ENCODE results near the gene ACR. TPM values are rescaled to one million over a fixed set of nuclear protein-coding genes. Genes with fewer than 3 reads are reported as not detected.
"Not testable (repeated sequence)": the region's sequence is repeated elsewhere in the genome, so short reads cannot be mapped to it uniquely, and the experiment has no call there.

ACR gene
- total RNA-seq, 1 donor from 2014 or later: 1.5 TPM

DNA sequence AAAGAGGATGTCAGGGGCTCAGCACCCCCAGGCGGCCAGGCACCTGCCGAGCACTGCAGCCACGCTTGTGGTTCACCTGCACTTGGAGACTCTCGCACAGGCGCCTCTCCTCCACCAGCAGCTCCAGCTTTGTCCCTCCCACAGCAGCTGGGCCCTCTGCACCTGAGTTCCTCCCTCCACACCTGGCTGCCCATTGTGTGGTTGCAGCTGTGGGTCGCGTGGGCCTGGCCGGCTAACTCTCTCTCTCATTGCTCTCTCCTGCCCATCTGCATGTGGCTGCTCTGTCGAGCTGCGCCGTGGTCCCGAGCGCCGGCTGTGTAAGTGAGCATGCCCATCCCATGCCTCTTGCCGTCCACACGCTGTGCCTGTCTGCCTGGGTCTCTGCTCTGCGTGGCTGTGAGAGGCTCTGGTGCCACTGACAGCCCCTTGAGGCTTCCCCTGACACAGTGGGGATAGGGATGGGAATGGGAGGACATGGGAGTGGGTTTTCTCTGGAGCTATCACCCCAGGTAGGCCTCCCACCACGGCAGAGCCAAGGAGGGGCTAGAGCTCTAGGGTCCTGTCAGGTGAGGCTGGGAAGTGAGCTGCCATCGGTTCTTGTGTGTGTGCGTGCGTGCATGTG lies 8.5 kb upstream of the ACR start:
- intact Hi-C loops (cut with DNase I): no loop called here
- DNase-seq (ENCODE audit: low spot score) (peak; percentile 52), ATAC-seq (no peak)

GRCh38 chr22:50730013-50730891 lies 7.8 kb upstream of the ACR start:
- ATAC-seq: no peak
- intact Hi-C loops (cut with DNase I): no loop called here

DNA sequence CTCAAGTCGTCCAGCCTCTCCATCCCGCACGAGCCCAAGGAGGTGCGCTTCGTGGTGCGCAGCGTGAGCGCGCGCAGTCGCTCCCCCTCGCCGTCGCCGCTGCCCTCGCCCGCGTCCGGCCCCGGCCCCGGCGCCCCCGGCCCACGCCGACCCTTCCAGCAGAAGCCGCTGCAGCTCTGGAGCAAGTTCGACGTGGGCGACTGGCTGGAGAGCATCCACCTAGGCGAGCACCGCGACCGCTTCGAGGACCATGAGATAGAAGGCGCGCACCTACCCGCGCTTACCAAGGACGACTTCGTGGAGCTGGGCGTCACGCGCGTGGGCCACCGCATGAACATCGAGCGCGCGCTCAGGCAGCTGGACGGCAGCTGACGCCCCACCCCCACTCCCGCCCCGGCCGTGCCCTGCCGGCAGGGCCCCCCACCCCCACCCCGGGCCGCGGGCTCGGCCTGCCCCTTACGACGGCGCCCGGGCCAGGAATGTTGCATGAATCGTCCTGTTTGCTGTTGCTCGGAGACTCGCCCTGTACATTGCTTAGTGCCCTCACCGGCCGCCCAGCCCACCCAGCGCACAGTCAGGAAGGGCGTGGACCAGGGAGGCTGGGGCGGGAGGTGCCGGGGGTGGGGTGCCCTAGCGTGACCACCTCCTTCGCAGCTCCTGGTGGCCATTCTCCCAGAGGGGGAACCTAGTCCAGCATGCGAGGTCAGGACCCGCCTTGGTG lies 6.9 kb upstream of the ACR start:
- DNase-seq (ENCODE audit: low spot score) (peak; percentile 59), ATAC-seq (peak; percentile 30)
- intact Hi-C loops (cut with DNase I): no loop called here

More at GRCh38 chr22:50730013-50730891, 7.8 kb upstream of the ACR start:
- peak; percentile 57 for DNase-seq (ENCODE audit: low spot score)

- intact Hi-C loops (cut with DNase I): no loop called here
- DNase-seq (ENCODE audit: low spot score) (peak; percentile 67), ATAC-seq (peak; percentile 81)
Observed at GRCh38 chr22:50731811-50732624, 6.0 kb upstream of the ACR start.

GRCh38 chr22:50732681-50733080 lies 5.3 kb upstream of the ACR start:
- DNase-seq (ENCODE audit: low spot score): peak; percentile 48
- intact Hi-C loops (cut with DNase I): no loop called here
- ATAC-seq: no peak

GRCh38 chr22:50733521-50734342 lies 4.3 kb upstream of the ACR start:
- DNase-seq (ENCODE audit: low spot score): peak; percentile 52
- intact Hi-C loops (cut with DNase I): no loop called here
- peak; percentile 21 for ATAC-seq

DNA sequence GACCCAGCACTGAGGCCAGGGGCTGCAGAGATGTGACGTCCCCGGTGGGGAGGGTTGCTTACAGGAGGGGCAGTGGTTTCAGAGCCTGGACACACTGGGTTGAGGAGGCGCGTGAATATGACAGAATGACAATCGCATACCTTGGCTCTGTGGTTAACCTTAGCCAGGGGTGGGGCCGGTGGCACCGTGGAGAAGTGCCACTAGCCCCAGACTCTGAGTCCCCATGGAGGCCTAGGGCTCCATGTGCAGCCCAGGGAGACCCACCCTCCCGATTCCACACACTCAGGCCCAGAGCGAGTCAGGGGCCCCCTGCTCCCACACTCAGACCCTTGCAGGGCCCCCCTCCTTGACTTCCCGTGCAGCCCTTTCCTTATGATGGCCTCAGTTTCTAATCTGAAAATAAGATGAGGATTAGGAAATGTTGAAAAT lies 3.6 kb upstream of the ACR start:
- intact Hi-C loops (cut with DNase I): no loop called here
- DNase-seq (ENCODE audit: low spot score) (no peak), ATAC-seq (no peak)

DNA sequence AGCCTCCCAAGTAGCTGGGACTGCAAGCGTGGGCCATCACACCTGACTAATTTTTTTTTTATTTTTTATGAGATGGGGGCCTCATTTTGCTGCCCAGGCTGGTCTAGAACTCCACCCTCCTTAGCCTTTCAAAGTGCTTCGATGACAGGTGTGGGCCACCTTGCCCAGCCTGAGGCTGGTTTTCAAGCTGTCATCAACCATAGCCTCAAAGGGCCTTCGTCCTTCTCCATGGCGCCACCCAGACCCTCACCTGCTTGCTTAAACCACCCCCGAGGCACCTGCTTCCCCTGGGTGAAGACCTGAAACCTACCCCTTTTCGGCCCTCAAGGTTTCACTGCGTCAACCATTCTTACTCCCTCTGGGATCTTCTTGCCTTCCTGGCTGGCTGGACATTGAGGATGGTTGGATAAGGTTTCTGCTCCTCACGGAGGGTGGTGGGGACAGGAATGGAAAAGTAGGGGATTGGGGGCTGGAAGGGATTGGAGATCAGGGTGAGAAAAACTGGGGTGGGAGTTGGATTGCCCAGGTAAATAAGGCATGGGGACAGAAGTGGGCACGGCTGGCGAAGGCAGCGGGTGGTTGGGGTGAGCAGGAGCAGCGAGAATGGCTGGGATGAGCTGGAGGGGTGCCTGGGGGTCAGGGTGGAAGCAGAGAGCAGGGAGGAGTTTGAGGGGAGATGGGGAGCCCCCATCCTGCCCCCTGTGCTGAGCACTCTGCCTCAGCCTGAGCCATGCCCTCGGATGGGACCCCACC lies 2.8 kb upstream of the ACR start:
- no peak for DNase-seq (ENCODE audit: low spot score)
- intact Hi-C loops (cut with DNase I): no loop called here
- no peak for ATAC-seq

- intact Hi-C loops (cut with DNase I): no loop called here
- ATAC-seq: no peak
Observed at GRCh38 chr22:50735739-50736030, 2.3 kb upstream of the ACR start.

DNA sequence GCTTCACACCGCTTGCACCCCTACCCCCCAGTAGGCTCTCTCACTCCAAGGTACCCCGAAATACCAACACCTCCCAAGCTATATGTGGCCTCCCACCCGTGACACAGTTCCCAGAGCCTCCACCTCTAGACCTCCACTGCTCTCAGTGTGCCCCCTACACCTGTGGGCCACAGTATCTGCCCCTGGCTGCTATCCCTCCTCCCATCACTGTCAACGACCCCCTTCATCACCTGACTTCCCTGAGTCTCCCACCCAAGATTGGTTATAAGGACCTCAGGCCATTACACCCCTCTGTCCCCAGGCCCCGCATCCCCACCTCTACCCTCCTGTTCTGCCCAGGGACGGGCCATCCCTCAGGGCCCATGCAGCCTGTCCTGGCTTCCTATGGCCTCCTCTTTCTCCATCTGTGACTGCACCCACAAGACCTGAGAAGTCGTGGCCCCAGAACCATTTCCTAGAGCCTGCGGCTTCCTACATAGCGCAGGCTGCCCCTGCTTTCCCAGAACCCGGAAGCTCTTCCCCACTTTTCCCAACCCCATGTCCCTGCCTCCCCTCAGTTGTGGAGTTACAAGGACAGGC lies 734 bp downstream of the ACR start:
- DNase-seq (ENCODE audit: low spot score): no peak
- intact Hi-C loops (cut with DNase I): no loop called here
- ATAC-seq: no peak

More at GRCh38 chr22:50735739-50736030, 2.3 kb upstream of the ACR start:
- no peak for DNase-seq (ENCODE audit: low spot score)

DNA sequence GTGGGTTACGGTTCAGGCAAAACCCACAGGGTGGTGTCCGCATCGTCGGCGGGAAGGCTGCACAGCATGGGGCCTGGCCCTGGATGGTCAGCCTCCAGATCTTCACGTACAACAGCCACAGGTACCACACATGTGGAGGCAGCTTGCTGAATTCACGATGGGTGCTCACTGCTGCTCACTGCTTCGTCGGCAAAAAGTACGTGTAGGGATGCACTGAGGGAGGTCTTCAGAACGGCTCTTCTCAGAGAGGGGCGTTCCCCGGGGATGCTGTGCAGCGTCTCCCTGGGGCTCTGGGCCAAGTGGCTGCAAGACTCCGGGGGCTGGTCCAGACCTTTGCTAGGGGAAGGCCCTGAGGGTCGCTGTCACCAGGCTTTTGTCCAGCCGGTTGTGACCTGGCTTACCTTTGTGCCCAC lies 1.3 kb downstream of the ACR start:
- intact Hi-C loops (cut with DNase I): no loop called here
- ATAC-seq (no peak), DNase-seq (ENCODE audit: low spot score) (peak; percentile 51)

GRCh38 chr22:50739894-50740293 lies 1.9 kb downstream of the ACR start:
- ATAC-seq (no peak), DNase-seq (ENCODE audit: low spot score) (no peak)
- intact Hi-C loops (cut with DNase I): no loop called here

DNA sequence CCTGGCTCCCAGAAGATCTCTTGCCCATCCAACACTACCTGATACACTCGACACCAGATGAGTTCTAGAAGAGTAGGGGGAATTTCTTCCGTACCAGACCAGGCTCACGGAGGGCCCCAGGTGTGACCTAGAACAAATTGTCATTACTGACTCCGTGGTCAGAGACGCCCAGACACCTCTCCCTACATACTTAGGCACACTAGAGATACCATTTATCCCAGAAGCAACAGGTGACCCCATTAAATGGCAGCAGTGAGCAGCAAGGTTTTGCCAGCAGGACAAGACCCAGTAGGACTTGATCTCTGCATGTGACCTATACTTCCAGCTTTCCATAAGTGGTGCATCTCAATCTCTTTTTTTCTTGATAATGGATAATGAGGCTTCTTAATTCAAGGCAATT lies 2.7 kb downstream of the ACR start:
- DNase-seq (ENCODE audit: low spot score): not testable (repeated sequence)

DNA sequence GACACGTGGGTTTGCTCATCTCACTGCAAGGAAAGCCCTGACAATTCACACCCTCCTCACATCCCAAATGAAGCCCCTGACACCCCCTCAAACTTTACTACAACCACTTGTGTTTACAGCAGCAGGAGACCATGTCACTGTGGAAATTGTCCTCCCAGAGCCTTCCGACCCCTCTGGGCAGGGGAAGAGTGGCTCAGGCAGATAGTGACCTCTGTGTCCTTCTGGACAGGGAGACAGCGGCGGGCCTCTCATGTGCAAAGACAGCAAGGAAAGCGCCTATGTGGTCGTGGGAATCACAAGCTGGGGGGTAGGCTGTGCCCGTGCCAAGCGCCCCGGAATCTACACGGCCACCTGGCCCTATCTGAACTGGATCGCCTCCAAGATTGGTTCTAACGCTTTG lies 6.4 kb downstream of the ACR start:
- intact Hi-C loops (cut with DNase I); ATAC-seq: not testable (repeated sequence)

More for the DNA sequence above, 2.7 kb downstream of the ACR start:
- intact Hi-C loops (cut with DNase I); ATAC-seq: not testable (repeated sequence)

GRCh38 chr22:50747521-50747920 lies 9.5 kb downstream of the ACR start:
- intact Hi-C loops (cut with DNase I); ATAC-seq; DNase-seq (ENCODE audit: low spot score): not testable (repeated sequence)

More for the DNA sequence above, 6.4 kb downstream of the ACR start:
- not testable (repeated sequence) for DNase-seq (ENCODE audit: low spot score)

- ATAC-seq; intact Hi-C loops (cut with DNase I); DNase-seq (ENCODE audit: low spot score): not testable (repeated sequence)
Observed at GRCh38 chr22:50748630-50749029, 10.6 kb downstream of the ACR start.
